Spleen (tissue), 7 donors: ENCODE measurements around the gene DLGAP5.

Experiments used
- POLR2AphosphoS5 ChIP-seq, 3 donors: sonication (generic); formaldehyde crosslinking; IDR thresholded peaks; one replicate each; pipeline ENCODE4 v1.5.1; 2017; ENCODE audit warnings: antibody characterized with exemption in 3 of 3
- TF ChIP-seq, protein P1 (sequence below), 11 experiments: fragments of 200-600 bp in 7 of 11; fragments of 450-650 bp in 4 of 11; sonication (generic) in 4 of 11; IDR thresholded peaks in 8 of 11; conservative IDR thresholded peaks in 3 of 11; 1 replicate in 7 of 11; 2 replicates in 4 of 11; pipeline versions ENCODE4 v1.4.0 to v1.8.0; 2016 to 2021; ENCODE audit warnings: antibody characterized with exemption in 11 of 11, inconsistent platforms in 4 of 11, mild to moderate bottlenecking in 1 of 11
- donor health status: DM: no; HTN: no; CAD: no; lungs with moderate emphysema.
- donor health status: DM: no; HTN: no; CAD: no.
- donor health status: DM: no; HTN: no; CAD: no.

DNA sequence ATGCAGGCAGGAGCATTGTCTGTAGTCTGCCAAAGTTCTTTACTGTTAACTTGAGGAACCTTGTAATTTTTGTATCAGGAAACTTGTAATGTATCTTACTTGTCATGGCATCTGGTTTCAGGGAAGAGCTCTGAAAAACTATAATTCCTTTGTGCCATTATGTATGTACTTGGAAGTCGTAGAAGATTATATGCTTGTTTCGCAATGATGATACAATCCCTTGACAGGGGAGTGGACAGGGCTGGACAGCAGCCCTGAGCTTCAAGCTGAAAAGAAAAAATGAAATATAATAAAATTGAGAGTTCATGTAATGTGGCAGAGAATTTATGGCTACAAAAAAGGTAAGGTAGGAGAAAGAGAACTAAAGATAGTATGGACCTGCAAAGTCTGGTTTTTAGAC is 7.4 kb upstream of the DLGAP5 start:
- TF ChIP-seq, protein P1, sequence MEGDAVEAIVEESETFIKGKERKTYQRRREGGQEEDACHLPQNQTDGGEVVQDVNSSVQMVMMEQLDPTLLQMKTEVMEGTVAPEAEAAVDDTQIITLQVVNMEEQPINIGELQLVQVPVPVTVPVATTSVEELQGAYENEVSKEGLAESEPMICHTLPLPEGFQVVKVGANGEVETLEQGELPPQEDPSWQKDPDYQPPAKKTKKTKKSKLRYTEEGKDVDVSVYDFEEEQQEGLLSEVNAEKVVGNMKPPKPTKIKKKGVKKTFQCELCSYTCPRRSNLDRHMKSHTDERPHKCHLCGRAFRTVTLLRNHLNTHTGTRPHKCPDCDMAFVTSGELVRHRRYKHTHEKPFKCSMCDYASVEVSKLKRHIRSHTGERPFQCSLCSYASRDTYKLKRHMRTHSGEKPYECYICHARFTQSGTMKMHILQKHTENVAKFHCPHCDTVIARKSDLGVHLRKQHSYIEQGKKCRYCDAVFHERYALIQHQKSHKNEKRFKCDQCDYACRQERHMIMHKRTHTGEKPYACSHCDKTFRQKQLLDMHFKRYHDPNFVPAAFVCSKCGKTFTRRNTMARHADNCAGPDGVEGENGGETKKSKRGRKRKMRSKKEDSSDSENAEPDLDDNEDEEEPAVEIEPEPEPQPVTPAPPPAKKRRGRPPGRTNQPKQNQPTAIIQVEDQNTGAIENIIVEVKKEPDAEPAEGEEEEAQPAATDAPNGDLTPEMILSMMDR (IDR thresholded peaks at IDR 0.05 in 8 of 11, conservative IDR thresholded peaks at IDR 0.05 in 3 of 11), result no peak
- TF ChIP-seq POLR2AphosphoS5 (IDR thresholded peaks at IDR 0.05), result no peak
